ENCODE measurements around the gene TNFRSF13B.
"Not testable (repeated sequence)": the region's sequence is repeated elsewhere in the genome, so short reads cannot be mapped to it uniquely, and the experiment has no call there.

The TNFRSF13B gene

DNA sequence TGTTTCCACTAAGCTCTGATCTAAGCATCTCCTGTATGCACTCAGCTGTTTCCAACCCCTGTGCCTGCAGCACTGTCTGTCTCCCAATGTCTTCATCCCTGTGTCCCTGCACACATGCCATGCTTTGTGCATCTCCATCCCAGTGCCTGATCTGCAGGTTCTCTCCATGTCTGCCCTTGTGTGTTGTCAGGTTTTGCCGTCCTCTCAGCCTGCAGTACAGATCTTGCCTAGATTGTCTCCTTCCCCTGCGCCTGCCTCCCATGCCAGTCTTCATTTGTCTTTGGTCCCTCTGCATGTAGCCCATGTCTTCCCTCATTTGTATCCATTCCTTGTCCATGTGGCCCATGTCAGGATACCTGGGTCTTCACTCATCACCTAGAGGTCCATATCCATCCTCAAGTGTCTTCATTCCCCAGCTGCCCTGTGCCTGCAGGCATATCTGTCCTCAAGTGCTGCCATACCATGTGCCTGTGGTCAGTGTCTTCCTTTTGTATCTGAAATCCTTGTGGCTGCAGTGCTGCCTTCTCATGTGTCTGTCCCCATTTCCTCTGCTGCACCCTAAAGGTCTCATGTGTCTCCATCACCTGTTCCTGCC is 71.5 kb downstream of the TNFRSF13B start:
- no peak for DNase-seq

DNA sequence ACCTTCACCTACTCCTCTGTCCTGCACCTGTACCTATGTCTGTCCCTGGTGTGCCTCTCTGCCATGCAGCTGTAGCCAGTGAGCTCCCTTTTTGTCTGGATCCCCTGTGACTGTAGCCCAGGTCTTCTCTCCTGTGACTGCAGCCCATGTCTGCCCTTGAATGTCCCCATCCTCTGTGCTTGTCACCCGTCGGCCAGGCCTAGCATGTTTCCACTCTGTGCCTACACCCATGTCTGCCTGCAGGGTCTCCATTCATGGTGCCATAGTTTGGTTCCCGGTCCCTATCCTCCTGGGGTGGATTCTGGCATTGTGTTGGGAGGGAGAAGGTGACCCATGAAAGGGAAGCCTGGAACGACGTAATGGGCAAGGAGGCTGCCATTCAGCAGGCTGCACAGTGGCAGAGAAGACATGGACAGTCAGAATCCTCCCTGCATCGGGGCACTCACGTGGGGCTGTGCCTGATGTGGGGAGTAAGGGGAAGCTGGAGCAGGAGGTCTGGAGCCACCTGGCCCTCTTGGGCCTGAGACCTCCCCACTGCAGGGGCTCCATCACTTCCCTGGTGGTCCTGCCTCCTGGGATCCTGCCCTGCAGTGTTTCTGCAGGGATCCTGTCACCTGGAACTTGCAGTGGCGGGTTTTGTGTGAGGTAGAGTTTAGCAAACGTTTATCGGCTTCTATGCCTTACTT is 74.6 kb downstream of the TNFRSF13B start:
- DNase-seq = not testable (repeated sequence)

DNA sequence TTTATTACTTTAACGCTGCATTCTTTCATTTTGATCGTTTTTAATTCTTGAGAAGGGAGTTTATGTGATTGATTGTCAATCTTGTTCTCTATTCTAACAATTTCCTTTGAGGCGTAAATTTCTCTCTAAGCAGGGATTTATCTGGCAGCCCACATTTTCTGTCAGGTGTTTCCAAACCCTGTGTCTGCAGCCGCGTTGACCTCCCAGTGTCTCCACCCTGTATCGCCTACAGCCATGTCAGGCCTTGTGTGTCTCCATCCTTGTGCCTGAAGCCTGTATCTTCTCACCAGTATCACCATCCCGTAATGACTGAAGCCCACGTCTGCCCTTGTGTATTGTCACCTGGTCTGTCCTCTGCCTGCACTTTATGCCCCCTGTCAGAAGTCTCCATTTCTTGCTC is 75.7 kb downstream of the TNFRSF13B start:
- DNase-seq = not testable (repeated sequence)

DNA sequence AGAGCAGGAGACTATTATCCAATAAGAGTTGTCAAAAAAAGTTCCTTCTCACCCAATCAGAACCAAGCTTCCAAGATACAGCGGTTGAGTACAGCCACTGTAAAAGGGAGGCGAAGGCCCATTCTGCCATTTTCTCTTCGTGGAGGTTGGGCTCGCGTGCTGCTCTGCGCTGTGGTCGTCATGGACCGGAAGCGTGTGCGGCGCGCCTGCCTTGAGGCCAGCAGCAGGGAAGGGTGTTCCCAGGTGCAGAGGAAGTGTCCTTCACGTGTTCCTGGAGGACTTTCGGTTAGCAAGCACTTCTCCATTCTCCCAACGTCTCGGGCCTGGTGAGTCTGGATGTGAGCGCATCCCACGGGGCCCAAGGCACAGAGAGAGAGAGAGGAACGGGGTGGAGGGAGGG is 78.4 kb downstream of the TNFRSF13B start:
- not testable (repeated sequence) for DNase-seq

DNA sequence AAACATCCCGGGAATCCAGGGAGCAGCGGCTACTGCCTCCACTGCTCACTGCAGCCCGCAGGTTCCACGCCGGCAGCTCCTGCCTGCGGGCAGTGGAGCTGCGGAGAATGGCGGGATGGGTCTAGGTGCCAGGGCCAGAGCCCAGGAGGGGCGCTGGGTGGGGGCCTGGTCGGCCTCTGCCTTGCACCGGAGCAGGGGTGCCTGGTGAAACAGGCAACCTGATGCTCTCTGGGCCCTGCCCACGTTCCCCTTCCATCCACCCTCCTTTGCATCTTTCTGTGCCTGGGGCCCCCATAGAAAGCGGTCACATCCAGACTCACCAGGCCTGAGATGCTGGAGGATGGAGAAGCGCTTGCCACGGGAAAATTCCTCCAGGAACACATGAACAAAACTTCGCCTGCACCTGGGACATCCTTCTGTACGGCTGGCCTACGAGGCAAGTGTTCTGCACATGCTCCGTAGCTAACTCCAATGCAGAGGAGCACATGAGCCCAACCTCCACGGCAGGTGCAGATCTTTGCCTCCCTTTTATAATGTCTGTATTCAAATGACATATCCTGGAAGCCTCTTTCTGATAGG is 79.0 kb downstream of the TNFRSF13B start:
- not testable (repeated sequence) for DNase-seq

DNA sequence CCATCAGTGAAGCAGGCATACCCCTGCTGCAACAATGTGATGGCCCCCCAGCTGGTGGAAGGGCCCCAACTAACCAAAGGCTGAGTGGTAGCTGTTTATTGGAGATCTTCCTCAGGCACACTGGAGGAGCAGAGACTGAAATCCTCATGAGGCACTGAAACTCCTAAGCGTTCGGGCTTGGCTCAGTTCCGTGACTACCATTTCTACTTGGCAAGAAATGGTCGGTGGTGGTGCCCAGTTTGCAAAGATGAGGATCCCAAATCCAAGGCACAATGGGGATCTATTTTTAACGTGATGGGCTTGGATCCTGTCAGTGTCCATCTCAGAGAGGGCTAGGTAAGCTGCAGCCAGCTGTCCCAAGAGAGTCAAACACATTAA is 82.8 kb downstream of the TNFRSF13B start:
- DNase-seq = no peak
